Kidney (tissue), 14 donors: ENCODE results near the gene DCLK1. TPM values are rescaled to one million over a fixed set of nuclear protein-coding genes. Genes with fewer than 3 reads are reported as not detected.
A peak's percentile ranks its signal among the peaks of the same experiment; 100 is the strongest.

Experiments used
- DNase-seq, 5 donors: peaks; one replicate each; pipeline ENCODE4 v3.0.0-alpha.2; 2013 to 2020
- FAIRE-seq: peaks from 2 replicates; lab custom pipeline; 2012; peaks lifted over from hg19 to GRCh38; lab: Jason Lieb, UNC
- H3K27ac ChIP-seq, 2 donors: one replicate each; pipeline ENCODE4 v1.7.0; 2013; ENCODE audit warnings: low read depth in 2 of 2, low read length in 2 of 2, inconsistent platforms in 1 of 2
- H3K27me3 ChIP-seq: one replicate; pipeline ENCODE4 v1.7.1; 2013; ENCODE audit warnings: low read length, inconsistent platforms; ENCODE audit not compliant: control insufficient read depth, insufficient read depth
- H3K36me3 ChIP-seq, 3 donors: one replicate each; pipeline versions ENCODE4 v1.7.0 to v1.7.1; 2013; ENCODE audit warnings: low read length in 3 of 3, control low read depth in 1 of 3, inconsistent platforms in 1 of 3; ENCODE audit not compliant: insufficient read depth in 3 of 3, control insufficient read depth in 2 of 3
- H3K4me1 ChIP-seq, 3 donors: one replicate each; pipeline versions ENCODE4 v1.7.0 to v1.7.1; 2013; ENCODE audit warnings: low read length in 3 of 3, inconsistent platforms in 1 of 3, low read depth in 1 of 3; ENCODE audit not compliant: control insufficient read depth in 2 of 3, insufficient read depth in 2 of 3
- H3K4me3 ChIP-seq, 3 donors: one replicate each; pipeline versions ENCODE4 v1.7.0 to v1.8.1; 2013; ENCODE audit warnings: low read length in 3 of 3, control low read depth in 1 of 3, inconsistent platforms in 1 of 3
- H3K9ac ChIP-seq, 3 donors: one replicate each; pipeline versions ENCODE4 v1.7.0 to v1.7.1; 2013; ENCODE audit warnings: low read length in 3 of 3, control low read depth in 1 of 3, inconsistent platforms in 1 of 3
- H3K9me3 ChIP-seq, 3 donors: one replicate each; pipeline versions ENCODE4 v1.7.0 to v1.7.1; 2013; ENCODE audit warnings: low read length in 3 of 3, control low read depth in 1 of 3, inconsistent platforms in 1 of 3; ENCODE audit not compliant: control insufficient read depth in 2 of 3, insufficient read depth in 1 of 3
- CTCF ChIP-seq: IDR thresholded peaks from 3 replicates; pipeline ENCODE4 v1.5.1; 2012; ENCODE audit warnings: mild to moderate bottlenecking, moderate library complexity, borderline replicate concordance; ENCODE audit not compliant: insufficient read depth; ENCODE audit errors: extremely low read depth
- intact Hi-C: fragments of 100-400 bp; cut with DNase I; formaldehyde crosslinking; loops from one replicate; pipeline ENCODE4 v1.11.1; 2022
- polyA plus RNA-seq: library from polyadenylated mRNA; stranded (reverse); fragments of 350-450 nt; fragmentation: Illumina TruSeq; extraction: RNeasy Lipid Tissue Mini Kit (QIAGEN cat#74804); gene quantifications from one replicate; pipeline ENCODE4 v1.2.3, GENCODE V29; 2014; ENCODE audit warnings: low read depth, low replicate concordance; ENCODE audit not compliant: insufficient read depth
- total RNA-seq: library from RNA; stranded (reverse); fragmentation: NEBNext Ultra II Directional; extraction: Animal tissue kit (Norgen Biotek cat#: 25700); gene quantifications from one replicate; pipeline ENCODE4 v1.2.1, GENCODE V29; 2021
- donor health status: control.
- donor health status: control.
- donor health status: control.
- donor health status: control.
- donor health status: control.
- donor health status: DM: yes; HTN: yes; CAD: no.
- donor health status: Normal renal cell carcinoma (clear cell type).

The DCLK1 gene
- total and polyA plus RNA-seq, 2 donors from 2014 or later = 0.73 to 8.3 TPM

GRCh38 chr13:35824825-35825224 lies 306.4 kb downstream of the DCLK1 start:
- Histone ChIP-seq H3K36me3 (no peaks in the 10 kb centered on the region), H3K9ac (no peak overlapping the region), H3K4me3 (no peak overlapping the region), H3K27ac (no peak overlapping the region), H3K4me1 (no peaks in the 10 kb centered on the region), H3K9me3 (no peaks in the 10 kb centered on the region), H3K27me3 (no peaks in the 10 kb centered on the region)
- no peak for DNase-seq
- intact Hi-C loops = no loop called here
- no peak for FAIRE-seq
- no peak for TF ChIP-seq CTCF

GRCh38 chr13:35824395-35824794 lies 306.8 kb downstream of the DCLK1 start:
- no peak for DNase-seq
- Histone ChIP-seq H3K27me3 (no peaks in the 10 kb centered on the region), H3K27ac (no peak overlapping the region), H3K9ac (no peak overlapping the region), H3K9me3 (no peaks in the 10 kb centered on the region), H3K36me3 (no peaks in the 10 kb centered on the region), H3K4me1 (no peaks in the 10 kb centered on the region), H3K4me3 (no peak overlapping the region)
- TF ChIP-seq CTCF = no peak
- intact Hi-C loops = no loop called here
- no peak for FAIRE-seq

- no peak for TF ChIP-seq CTCF
- H3K27ac ChIP-seq = no peak overlapping the region
- FAIRE-seq = no peak
These were observed 308.5 kb downstream of the DCLK1 start for GRCh38 chr13:35822666-35823065.

GRCh38 chr13:35818633-35819067 lies 312.5 kb downstream of the DCLK1 start:
- FAIRE-seq = peak; percentile 78
- no peak overlapping the region for H3K27ac ChIP-seq

More at GRCh38 chr13:35822666-35823065, 308.5 kb downstream of the DCLK1 start:
- Histone ChIP-seq H3K36me3 (no peaks in the 10 kb centered on the region), H3K9ac (no peak overlapping the region), H3K9me3 (no peaks in the 10 kb centered on the region), H3K27me3 (no peaks in the 10 kb centered on the region), H3K4me3 (no peak overlapping the region), H3K4me1 (no peaks in the 10 kb centered on the region)
- DNase-seq = no peak
- intact Hi-C loops = no loop called here

More at GRCh38 chr13:35818633-35819067, 312.5 kb downstream of the DCLK1 start:
- H3K9me3 ChIP-seq = no peaks in the 10 kb centered on the region
- no peak overlapping the region for H3K9ac ChIP-seq
- no peaks in the 10 kb centered on the region for H3K4me1 ChIP-seq
- DNase-seq = peak in 2 of 5 donors; percentile 58 to 72
- peak; percentile 43 for TF ChIP-seq CTCF
- H3K27me3 ChIP-seq = no peaks in the 10 kb centered on the region
- no peak overlapping the region for H3K4me3 ChIP-seq
- intact Hi-C loops = no loop called here
- H3K36me3 ChIP-seq = no peaks in the 10 kb centered on the region
